HG03066 (cell line): ENCODE measurements around the gene ERAS.
"Not testable (repeated sequence)": the region's sequence is repeated elsewhere in the genome, so short reads cannot be mapped to it uniquely, and the experiment has no call there.

Source experiments
- ATAC-seq: cut with Tn5 transposase; IDR thresholded peaks from one replicate; pipeline ENCODE4 v1.9.1; 2021; ENCODE audit warnings: low read depth; ENCODE audit not compliant: unreplicated experiment

ERAS gene

DNA sequence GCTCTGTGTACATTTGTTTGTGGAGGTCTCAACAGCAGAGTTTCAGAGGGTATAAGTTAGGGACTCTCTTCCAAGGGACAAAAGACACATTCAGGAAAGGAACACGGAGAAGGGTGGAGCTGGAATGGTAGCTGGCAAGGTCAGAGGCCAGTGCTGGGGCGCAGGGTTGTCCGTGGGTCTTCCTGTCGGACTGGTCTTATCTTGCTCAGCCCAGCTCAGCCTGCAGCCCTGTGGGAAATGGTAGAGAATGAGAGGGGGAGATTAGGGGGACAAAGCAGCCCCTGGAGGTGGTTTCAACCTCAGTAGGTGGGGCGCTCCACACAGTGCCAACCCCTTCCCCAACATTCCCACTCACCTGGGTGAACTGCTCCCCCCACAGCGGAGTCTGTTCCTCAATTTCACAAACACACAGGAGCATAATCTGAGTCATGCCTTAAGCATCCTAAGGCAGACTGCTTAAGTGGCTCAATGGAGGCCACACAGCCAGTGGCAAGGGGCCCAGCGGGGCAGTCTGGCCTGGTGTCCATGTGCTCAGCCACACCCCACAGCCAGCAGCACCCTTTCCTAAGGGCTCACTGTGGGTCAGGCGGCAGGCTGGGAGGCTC lies 31.3 kb upstream of the ERAS start:
- no peak for ATAC-seq

DNA sequence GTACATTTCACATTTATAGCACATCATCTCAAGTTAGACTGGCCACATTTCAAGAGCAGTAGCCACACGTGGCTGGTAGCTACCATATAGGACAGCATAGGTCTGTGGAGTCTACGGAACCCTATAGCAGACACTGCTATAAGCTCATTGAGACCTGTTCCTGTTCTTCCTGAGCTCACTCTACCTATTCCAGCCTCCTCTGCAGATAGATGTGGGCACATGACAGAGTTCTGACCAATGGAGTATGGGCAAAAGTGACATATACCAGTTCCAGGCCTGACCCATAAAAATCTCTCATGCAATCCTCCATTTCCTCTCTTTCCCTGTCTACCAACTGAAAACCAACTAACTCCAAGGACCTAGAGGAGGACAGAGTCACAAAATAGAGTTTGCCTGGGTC lies 28.0 kb upstream of the ERAS start:
- no peak for ATAC-seq

DNA sequence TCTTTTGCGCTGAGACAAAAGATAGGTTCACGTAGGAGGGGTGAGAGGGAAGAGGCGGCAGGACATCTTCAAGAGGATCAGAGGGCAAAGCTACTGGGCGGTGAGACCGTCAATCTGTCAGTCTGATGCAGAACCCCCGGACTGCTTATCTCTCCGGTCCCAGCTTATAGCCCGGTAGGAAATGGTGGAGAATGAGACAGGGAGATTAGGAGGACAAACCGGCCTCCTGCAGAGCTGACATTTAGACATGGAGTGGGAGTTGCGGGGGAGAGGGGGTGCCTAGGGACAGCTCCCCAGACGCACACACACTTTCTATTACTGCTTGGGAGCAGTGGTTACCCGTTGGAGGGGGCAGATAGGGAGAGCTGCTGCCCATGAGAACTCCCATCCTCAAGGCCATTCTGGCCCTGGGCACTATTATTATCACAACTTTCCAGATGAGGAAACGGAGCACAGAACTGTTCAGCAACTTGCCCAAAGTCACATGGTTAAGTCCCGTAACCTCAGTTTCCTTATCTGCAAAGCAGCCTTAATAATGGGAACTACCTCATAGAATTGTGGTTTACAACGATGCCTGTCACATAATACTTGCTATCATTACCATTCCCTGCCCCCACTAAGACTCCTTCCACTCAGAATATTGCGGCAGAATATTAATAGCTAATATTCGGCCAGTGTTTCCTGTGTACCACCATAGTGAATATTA lies 25.6 kb upstream of the ERAS start:
- no peak for ATAC-seq

DNA sequence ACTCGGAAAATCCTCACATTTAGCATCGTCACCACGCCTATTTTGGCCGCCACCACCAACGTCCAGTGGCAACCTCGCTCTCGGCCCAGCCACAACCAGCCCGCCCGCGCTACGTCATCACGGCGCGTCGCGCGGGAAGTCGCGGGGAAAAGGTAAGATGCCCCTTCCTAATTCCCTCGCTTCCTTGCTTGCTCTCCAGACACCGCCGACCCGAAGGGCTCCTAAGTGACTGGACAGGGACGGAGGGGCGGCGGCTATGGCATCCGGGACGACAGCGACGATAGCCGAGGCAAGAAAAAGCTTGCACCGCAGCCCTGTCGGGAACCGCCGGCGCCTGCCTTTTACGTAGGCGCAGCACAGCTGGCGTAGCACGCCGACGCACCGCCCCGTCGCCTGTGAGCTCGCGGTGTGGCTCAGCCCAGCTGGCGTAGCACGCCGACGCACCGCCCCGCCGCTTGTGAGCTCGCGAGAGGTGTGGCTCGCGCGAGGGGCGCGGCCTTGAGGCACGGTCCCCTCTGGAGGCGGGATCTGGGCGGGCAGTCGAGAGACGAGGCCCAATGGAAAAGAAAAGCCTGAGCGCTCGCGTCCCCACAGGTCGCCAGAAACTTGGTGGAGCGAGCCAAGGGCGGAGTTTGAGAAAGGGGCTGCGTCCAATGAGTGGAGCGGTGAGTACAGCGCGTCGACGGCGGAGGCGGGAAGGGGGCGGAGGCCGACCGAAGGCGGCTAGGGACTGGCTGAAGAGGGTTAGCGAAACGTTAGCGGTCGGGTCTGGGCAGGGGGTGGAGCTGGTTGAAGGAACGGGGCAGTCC lies 24.8 kb upstream of the ERAS start, which contains the start of gene HDAC6:
Gene HDAC6 (plus strand): TSS at position 788 of the 809 bp plus-strand sequence. CDS start 626 bp downstream, outside the sequence.
- ATAC-seq = peak; percentile 79

DNA sequence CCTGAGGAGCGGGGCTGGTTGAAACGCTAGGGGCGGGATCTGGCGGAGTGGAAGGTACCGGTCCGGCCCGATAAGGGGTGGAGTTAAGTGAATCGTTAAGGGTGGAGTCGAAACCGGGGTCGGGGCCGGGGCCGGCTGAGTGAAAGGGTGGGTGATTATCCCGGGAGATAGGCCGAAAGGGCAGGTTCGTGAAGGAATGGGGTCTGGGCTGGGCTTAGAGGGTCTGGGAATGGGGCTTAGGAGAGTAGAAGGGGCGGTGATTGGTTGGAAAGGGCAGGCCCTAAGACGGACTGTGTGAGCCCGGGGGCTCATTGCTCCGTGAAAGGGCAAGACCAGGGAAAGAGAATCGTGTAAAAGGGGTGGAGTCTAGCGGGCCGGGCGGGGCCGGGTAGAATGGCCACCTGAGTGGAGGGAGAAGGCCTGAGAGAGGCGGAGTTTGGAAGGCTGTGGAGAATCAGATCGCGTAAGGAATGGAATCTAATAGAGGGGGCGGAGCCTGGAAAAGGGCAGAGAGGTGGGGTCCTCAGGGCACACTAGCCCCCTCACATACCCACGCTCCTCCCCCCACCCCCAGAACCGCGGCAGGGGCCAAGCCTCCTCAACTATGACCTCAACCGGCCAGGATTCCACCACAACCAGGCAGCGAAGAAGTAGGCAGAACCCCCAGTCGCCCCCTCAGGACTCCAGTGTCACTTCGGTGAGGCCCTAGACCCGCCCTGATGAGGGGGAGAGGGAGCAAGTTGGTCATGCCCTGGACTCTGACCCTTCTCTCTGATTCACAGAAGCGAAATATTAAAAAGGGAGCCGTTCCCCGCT lies 24.0 kb upstream of the ERAS start:
- peak; percentile 46 for ATAC-seq

DNA sequence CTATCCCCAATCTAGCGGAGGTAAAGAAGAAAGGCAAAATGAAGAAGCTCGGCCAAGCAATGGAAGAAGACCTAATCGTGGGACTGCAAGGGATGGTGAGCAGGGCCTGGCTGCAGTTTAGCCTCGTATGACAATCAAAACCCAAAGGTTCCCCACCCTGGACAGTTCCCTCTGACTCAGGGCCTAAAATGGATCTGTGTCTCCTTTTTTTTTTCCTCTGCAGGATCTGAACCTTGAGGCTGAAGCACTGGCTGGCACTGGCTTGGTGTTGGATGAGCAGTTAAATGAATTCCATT lies 23.5 kb upstream of the ERAS start:
- no peak for ATAC-seq

DNA sequence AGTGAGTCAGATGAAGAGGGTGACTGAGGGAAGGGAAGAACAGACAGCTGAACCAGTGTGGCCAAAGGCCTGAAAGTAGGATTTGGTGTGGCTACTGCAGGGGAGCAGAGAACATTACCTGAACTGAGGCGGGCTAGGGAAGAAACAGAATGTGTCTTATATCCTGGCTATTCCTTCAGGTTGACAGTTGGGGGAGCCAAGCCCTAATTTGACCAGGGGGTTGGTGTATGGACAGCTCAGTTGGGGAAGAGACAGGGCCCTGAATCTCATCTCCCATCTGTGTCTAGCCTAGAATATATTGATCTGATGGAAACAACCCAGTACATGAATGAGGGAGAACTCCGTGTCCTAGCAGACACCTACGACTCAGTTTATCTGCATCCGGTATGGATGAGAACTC lies 20.2 kb upstream of the ERAS start:
- no peak for ATAC-seq

DNA sequence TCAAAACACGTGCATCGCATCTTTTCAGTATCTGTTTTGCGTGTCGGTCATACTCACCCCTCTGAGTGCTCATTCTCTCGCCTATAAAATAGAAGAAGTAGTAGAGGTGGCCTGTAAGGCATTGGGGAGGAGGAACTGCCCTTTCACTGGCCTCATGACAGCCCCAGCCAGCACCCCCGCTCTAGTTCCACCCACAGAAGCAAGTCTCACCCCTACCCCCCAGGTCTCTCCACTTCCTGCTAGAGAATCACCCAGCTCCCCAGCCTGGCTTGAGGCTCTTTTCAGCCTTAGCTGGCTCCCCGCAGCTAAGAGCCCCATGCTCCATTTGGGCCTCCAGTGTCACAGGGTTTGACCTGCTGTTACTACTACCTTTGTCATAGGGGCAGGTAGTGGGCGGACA lies 12.7 kb upstream of the ERAS start:
- ATAC-seq = no peak

DNA sequence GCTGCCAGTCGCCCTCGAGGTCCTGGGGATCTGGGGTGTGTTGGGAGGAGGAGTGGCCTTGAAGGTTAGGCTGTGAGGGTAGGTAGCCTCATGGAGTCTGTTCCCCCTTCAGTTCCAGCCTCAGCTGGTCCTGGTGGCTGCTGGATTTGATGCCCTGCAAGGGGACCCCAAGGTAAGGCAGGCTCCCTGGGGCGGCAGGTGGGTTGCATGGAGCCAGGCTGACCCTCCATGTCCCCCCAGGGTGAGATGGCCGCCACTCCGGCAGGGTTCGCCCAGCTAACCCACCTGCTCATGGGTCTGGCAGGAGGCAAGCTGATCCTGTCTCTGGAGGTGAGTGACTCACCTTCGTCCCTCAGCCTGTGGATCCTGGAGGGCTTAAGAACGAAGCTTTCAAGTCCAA lies 11.6 kb upstream of the ERAS start:
- ATAC-seq = no peak

DNA sequence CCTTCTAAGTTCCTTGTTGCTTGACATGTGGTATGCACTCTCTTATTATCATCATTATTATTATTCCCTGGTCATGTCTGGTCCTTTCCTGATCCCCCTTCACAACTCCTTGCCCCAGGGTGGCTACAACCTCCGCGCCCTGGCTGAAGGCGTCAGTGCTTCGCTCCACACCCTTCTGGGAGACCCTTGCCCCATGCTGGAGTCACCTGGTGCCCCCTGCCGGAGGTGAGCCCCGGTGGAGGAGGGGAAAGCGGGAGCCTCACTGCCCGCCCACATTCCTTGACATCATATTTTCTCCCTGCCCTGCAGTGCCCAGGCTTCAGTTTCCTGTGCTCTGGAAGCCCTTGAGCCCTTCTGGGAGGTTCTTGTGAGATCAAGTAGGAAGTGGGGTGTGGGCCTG lies 11.0 kb upstream of the ERAS start:
- ATAC-seq = no peak

DNA sequence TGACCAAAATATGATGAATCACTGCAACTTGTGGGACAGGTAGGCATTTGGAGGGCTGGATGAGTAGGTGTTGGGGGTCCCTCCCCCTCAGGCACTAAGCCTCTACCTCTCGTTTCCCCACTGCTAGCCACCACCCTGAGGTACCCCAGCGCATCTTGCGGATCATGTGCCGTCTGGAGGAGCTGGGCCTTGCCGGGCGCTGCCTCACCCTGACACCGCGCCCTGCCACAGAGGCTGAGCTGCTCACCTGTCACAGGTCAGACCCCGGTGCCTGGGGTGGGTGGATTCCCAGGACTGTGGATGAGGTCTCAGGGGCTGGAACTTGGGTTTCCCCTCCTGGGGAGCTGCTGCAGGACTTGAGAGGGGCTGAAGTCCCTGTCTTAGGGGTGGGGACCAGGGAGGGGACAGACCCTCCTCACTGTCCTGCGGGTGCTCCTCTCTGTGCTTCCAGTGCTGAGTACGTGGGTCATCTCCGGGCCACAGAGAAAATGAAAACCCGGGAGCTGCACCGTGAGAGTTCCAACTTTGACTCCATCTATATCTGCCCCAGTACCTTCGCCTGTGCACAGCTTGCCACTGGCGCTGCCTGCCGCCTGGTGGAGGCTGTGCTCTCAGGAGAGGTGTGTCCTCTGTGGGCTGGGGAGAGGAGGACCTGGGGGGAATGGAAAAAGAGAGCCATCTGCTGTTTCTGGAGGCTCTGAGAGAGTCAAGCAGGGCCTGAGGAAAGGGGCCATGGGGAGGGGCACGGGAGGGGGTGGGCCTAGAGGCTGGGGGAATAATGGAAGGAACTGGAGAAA lies 10.1 kb upstream of the ERAS start:
- ATAC-seq = no peak

DNA sequence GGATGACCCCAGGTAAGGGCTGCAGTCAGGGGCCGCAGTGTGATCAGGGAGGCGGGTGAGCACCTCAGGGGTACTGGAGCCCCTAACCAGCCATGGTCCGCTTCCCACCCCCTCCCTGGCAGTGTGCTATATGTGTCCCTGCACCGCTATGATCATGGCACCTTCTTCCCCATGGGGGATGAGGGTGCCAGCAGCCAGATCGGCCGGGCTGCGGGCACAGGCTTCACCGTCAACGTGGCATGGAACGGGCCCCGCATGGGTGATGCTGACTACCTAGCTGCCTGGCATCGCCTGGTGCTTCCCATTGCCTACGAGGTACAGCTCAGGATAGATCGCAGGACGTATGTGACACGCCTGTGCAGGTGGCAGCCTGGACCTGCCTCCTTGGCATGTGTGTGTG lies 8.2 kb upstream of the ERAS start:
- ATAC-seq = no peak

DNA sequence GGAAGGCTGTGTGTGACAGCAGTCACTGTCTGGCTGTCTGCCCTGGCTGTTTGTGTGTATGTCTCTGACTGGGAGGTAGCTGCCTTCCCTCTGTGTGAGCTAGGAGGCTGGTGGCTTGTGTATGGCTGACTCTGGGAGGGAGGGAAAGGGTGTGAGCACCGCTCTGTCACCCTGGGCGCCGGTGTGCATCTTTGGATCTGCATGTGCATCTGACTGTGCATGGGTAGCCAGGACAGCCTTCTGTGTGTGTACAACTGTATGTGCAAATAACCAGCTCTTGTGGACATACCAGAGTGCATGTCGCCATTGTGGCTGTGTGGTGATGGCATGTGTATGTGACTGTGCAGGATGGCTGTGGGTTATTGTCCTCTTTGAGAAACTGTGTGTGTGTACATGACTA lies 7.4 kb upstream of the ERAS start:
- no peak for ATAC-seq

DNA sequence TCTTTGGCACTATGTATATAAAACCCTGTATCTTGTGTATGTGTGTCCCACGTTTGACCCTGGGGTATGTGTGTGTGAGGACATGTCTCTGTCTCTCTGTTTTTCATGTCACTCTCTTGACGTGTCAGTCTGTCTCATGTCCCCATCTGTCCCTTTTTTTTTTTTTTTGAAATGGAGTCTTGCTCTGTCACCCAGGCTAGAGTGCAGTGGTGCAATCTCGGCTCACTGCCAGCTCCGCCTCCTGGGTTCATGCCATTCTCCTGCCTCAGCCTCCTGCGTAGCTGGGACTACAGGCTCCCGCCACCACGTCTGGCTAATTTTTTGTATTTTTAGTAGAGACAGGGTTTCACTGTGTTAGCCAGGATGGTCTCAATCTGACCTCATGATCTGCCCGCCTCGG lies 6.9 kb upstream of the ERAS start:
- not testable (repeated sequence) for ATAC-seq

DNA sequence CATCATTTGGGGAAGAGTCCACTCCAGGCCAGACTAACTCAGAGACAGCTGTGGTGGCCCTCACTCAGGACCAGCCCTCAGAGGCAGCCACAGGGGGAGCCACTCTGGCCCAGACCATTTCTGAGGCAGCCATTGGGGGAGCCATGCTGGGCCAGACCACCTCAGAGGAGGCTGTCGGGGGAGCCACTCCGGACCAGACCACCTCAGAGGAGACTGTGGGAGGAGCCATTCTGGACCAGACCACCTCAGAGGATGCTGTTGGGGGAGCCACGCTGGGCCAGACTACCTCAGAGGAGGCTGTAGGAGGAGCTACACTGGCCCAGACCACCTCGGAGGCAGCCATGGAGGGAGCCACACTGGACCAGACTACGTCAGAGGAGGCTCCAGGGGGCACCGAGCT lies 3.3 kb upstream of the ERAS start:
- no peak for ATAC-seq

DNA sequence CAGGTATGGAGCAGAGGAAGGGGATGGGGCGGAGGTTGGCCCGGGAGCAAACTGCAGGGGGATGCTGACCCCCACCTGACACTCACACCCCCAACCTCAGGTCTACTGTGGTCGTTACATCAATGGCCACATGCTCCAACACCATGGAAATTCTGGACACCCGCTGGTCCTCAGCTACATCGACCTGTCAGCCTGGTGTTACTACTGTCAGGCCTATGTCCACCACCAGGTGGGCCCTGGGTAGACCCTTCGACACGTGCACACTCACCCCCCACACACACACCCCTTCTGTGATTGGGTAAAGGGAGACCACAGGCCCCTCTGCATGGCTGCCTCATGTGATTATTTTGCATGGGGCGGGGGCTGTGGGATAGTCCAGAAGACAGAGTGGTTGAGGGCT lies 2.2 kb upstream of the ERAS start:
- ATAC-seq = no peak

DNA sequence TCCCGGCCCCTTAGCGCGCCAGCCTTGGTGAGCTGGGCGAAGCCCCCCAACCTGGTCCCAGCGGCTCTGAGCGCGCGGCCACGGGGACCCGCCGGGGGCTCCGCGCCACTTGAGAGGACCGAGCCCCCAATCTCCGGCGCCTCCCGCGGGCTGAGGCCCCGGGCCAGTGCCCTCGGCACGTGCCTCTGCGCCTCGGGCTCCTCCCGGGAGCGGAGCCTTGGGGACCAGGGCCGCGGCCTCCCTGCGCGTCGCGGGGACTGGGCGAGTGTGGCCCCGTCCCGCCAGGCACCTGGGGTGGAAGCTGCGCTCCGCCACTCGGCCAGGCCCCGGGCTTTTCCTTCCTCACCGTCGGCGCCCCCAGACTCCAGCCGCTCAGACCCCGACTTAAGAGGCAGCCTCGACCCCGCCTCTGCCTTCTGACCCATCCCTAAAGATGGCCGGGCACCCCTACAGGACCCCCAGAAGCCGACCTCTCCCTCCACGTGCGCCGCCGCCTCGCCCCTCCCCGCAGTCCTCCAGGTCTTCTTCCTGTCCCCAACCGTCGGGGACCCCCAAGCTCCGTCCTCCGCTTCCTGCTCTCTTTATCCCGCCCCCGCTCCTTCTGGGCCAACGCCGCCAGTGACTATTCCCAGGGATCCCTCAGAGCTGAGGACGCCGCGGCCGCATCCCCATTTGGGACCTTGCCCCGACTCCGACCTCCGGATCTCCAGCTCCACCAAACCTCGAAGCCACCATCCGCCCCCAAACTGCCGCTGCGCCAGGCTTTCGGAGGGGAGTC lies 752 bp downstream of the ERAS start:
- ATAC-seq = no peak

DNA sequence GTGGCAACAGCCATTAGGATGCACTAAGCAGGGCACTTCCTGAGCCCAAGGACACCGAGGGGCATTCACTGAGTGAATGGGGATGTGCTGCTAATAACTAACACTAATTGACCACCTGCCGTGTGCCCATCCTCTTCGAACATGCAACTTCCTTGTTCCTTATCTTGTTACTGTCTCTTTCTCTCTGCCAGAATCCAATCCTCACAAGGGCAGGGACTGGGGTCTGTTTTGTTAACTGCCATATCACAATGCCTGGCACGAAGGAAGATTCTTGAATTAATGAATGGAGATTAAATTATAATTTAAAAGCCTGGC lies 1.3 kb downstream of the ERAS start:
- ATAC-seq = no peak

DNA sequence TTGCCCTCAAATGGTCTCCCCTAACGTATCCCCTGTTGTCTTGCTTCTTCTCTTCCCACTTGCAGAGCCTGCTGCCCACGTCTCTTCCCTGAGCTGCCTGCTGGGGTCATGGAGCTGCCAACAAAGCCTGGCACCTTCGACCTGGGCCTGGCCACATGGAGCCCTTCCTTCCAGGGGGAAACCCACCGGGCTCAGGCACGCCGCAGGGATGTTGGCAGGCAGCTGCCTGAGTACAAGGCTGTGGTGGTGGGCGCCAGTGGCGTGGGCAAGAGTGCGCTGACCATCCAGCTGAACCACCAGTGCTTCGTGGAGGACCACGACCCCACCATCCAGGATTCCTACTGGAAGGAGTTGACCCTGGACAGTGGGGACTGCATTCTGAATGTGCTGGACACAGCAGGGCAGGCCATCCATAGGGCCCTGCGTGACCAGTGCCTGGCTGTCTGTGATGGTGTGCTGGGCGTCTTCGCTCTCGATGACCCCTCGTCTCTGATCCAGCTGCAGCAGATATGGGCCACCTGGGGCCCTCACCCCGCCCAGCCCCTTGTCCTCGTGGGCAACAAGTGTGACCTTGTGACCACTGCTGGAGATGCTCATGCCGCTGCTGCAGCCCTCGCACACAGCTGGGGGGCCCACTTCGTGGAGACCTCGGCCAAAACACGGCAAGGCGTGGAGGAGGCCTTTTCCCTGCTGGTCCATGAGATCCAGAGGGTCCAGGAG lies 2.9 kb downstream of the ERAS start:
- ATAC-seq = no peak
